MM.1S (cell line): Measurements from ENCODE around the gene GID4.

Experiments used
- CTCF ChIP-seq: fragments of 300-600 bp; sonication (generic); IDR thresholded peaks from 2 replicates; pipeline ENCODE4 v1.5.1; 2016; ENCODE audit warnings: antibody characterized with exemption, low read length, mixed read lengths
- EZH2 ChIP-seq: fragments of 300-600 bp; sonication (generic); optimal IDR thresholded peaks from 2 replicates; pipeline ENCODE3; 2017; ENCODE audit warnings: low read depth, mild to moderate bottlenecking, antibody characterized with exemption, low read length, mixed read lengths
- EZH2phosphoT487 ChIP-seq: fragments of 300-600 bp; sonication (generic); IDR thresholded peaks from 2 replicates; pipeline ENCODE4 v1.6.1; 2018; ENCODE audit warnings: antibody characterized with exemption, low read length

GRCh38 chr17:18031955-18032354 lies 7.3 kb upstream of the GID4 start:
- TF ChIP-seq EZH2: no peak
- TF ChIP-seq CTCF: no peak
- no peak for TF ChIP-seq EZH2phosphoT487
